ENCODE measurements around the gene EN2.
A peak's percentile ranks its signal among the peaks of the same experiment; 100 is the strongest.

The EN2 gene

DNA sequence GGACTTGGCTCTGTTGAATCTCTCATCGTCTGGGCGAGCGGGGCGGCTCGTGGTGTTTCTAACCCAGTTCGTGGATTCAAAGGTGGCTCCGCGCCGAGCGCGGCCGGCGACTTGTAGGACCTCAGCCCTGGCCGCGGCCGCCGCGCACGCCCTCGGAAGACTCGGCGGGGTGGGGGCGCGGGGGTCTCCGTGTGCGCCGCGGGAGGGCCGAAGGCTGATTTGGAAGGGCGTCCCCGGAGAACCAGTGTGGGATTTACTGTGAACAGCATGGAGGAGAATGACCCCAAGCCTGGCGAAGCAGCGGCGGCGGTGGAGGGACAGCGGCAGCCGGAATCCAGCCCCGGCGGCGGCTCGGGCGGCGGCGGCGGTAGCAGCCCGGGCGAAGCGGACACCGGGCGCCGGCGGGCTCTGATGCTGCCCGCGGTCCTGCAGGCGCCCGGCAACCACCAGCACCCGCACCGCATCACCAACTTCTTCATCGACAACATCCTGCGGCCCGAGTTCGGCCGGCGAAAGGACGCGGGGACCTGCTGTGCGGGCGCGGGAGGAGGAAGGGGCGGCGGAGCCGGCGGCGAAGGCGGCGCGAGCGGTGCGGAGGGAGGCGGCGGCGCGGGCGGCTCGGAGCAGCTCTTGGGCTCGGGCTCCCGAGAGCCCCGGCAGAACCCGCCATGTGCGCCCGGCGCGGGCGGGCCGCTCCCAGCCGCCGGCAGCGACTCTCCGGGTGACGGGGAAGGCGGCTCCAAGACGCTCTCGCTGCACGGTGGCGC is at the start of gene EN2:
Gene EN2, plus strand, starts transcription at position 19 of the 767 bp plus-strand sequence. Its CDS starts 249 bp downstream, at position 268.
- DNase-seq, result no peak

DNA sequence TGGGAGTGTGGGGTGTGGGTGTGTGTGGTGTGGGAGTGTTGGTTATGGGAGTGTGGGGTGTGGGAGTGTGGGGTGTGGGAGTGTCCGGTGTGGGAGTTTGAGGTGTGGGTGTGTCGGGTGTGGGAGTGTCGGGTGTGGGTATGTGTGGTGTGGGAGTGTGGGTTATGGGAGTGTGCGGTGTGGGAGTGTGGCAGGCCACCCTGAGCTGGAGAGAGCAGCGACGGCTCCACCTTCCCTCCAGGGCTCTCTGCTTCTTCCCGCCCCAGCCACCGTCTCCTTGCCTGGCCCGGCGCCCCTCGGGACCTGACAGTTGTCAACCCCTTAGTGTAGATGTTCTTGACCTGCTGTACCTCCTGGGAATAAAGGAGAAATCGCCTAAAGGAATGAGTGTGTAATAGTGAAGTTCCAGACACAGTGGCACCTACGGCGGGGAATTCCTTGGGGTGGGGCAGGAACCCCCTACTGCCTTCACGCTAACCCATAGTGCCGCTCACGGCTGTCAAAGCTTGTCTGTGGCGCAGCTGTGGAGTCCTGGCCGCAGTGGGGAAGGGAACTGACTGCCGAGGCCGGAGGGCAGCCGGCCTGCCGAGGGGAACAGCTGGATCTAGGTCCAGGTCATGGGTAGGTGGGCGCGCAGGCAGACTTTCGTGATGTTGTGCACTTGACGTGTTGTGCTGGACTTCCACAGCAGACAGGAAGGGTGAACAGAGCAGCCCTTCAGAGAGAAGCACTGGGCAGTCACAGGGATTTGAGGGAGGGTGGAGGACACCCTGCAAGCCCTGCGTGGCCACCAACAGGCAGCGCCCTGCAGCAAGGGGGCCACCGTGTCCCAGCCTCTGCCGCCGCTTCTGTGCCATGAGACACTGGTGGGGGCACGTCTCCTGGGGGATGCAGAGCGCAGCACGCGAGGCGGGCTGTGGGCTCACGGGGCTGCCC is 49.0 kb upstream of the EN2 start:
- DNase-seq, result no peak

- DNase-seq, result no peak
Measured at GRCh38 chr7:155409980-155410379, 47.9 kb upstream of the EN2 start.

GRCh38 chr7:155410431-155410830 is 47.5 kb upstream of the EN2 start:
- DNase-seq, result no peak

GRCh38 chr7:155411718-155412415 is 46.1 kb upstream of the EN2 start:
- DNase-seq, result no peak

DNA sequence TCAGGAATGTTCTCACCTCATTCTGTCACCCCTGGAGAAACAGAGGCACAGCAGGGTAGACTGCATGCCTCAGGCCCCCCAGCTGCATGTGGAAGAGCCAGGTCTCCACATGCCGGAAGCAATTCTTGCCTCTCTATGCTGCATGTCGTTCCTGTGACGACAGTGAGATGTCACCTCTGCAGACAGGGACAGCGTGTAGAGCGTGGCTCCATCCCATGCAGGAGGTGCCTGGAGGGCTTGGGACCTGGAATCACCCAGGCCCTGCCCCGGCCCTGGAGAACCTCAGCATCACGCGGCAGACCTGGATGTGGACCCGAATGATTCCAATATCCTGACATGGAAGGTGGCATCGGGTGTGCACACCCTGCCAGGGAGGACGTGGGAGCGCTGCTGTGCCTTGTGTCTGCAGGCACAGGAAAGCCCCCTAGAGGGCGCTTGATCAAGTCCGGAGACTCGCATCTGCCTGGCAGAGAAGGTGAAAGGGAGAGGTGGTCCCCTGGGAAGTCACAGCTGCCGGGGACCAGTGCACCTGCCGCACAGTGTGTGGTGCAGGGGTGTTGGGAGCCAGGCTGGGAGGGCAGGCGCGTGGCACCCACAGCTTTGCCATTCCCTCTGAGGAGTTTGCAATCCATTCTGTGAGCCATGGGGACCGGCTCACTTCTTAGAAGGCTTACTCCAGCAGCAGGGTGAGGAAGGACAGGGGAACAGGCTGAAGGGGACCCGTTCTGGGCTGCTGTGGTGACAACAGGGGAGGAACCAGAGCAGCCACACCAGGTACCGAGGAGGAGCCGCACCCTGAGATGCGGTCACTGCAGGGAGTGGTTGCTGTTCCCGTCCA is 45.3 kb upstream of the EN2 start:
- peak in 1 of 2 experiments; percentile 50 for DNase-seq

DNA sequence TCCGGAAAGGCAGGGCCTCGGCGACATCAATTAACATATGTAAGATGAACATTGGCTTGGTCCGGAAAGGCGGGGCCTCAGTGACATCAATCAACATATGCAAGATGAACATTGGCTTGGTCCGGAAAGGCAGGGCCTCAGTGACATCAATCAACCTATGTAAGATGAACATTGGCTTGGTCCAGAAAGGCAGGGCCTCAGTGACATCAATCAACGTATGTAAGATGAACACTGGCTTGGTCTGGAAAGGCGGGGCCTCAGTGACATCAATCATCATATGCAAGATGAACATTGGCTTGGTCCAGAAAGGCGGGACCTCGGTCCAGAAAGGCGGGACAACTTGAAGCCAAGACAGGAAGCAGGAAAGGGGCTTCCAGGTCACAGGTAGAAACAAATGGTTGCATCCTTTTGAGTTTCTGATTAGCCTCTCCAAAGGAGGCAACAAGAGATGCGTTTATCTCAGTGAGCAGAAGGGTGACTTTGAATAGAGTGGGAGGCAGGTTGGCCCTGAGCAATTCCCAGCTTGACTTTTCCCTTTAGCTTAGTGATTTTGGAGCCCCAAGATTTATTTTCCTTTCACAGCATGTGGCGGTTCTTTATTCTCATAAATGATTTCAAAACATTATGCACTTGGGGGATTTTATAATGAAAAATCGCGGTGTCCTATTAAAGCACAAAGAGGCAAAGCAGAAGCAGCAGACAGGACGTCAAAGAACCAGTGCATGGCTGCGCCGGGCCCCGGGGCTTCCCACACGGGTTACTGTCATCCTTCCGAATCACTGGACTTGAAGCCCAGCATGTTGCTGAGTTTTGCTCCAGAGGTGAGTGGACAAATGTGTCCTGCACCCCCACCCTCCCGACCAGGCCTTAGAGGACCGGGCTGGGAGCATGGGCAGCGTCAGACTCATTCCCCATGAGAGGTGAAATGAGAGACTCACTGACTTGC is 43.1 kb upstream of the EN2 start:
- DNase-seq, result no peak

DNA sequence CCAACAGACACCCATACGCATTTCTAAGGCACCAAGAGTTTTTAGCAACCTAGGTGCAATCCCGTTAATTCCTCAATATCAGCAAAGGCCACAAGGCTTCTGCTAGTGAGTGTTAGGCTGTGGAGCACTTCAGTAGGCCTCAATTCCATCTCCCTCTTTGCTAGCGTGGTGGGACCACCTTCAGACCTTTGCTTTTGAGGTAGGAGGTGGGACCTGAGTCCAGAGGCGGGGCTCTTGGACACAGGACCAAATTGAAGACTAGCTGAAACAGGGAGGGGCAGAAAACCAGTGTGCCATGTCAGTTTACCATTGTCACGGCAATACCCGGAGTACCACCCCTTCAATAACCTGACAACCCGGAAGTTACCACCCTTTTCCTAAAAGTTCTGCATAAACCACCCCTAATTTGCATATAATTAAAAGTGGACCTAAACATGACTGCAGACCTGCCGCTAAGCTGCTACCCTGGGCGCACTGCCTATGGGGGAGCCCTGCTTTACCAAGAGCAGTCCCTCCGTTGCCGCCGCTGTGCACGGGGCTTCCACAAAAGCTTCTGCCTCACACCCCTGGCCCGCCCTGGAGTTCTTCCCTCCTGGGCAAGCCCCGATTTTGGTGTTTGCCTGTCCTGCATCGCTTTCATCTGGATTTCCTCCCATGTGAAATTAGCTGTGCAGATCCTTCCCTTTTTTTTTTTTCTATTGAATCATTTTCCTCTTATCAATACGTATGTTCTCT is 41.1 kb upstream of the EN2 start:
- DNase-seq, result no peak

DNA sequence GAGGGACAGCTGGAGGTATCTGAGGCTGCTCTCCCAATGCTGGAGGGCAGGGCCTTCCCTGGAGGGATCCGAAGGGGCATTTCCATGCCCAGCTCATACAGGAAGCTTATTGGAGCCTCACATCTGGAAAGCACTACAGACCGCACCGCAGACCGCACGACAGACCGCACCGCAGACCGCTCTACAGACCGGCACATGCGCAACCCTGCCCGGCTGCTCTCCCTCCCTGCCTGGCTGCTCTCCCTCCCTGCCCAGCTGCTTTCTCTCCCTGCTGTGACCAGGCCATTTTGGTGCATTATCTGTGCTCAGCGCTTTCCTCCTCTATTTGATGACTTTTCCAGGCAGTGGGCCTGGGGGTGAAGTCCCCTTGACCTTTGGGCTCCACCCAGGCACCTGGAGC is 39.6 kb upstream of the EN2 start:
- DNase-seq, result no peak

- DNase-seq, result no peak
Measured at GRCh38 chr7:155418941-155419755, 38.8 kb upstream of the EN2 start.

DNA sequence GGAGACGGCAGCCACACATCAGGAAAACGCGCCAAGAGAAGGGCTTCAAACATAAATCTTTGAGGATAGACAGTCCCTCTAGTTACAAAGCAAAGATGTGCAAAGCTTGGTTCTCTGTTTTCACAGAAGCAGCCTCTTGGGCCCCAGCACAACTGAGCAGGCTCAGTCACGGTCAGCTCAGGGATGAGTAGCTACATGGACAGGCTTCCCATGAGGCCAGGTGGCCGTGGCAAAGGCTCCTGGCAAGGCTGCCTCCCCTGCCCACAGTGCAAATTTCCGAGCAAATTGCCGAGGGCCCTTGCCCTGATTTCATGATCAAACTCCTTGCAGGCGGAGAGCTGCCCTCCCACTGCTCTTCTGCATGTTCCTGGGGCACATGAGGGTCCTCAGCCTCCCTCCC is 37.8 kb upstream of the EN2 start:
- no peak for DNase-seq

DNA sequence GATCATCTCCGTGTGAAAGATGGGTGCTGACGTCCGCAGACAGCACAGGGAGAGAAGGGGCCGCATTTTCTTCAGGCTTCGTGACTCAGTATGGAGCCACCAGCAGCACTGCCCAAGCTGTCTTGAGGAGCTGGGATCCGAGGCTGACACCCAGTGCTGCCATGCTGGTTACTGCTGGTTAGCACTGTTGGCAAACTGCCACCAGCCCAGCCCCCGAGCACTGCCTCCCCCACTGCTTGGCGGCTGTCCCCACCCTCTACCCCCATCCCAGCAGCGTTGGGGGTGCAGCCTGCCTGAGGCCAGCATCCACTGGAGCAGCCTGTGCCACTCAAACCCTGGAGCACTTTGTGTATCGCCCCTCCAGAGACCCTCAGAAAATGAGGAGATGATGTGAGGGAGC is 35.8 kb upstream of the EN2 start:
- DNase-seq, result no peak

- no peak for DNase-seq
Measured at GRCh38 chr7:155422599-155423336, 35.2 kb upstream of the EN2 start.

- no peak for DNase-seq
Measured at GRCh38 chr7:155423337-155424285, 34.3 kb upstream of the EN2 start.

DNA sequence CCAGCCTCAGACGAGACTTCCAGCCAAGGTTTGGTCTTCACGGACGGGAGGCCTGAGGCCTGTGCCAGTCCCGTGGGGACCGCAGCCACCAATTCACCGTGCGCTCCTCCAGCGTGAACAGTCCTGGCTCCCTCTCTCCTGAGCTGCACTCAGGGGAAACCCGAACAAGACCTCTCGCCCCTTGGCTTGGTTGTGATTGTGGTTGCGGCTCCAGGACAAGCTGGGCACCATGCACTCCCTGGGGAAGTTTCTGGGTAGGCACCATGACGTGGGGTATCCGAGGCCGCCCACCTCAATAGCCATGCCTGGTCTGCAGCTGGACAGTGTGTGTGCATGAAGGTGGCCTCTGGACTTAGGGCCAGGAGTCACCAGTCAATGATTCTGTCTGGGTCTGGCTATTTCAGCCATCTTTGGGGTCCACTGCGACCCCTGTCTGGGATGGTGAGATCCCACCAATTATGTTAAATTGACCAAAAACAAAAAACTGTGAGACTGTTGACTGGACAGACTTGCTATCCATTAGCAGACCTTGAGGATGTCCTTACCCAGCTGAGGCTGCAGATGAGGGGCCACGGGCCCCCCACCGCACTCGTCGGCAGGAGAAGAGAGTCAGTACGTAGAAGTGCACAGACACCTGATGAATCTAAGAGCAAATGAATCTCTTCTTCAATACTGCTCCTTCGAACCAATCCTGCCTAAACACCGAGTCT is 33.5 kb upstream of the EN2 start:
- DNase-seq, result no peak

DNA sequence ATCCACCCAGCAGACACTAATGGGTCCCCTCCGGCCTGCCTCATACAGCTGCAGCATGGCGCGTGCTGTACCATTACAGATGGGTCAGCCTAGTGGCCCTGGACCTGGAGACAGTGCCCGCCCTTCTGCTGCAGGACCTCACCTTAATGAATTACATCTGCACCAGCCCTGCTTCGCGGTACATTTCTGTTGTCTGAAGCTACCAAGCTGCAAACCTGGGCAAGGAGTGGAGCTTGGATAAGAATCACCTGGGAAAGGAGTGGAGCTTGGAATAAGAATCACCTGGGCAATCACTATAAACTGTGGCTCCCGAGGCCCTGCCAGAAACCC is 33.0 kb upstream of the EN2 start:
- DNase-seq, result no peak

GRCh38 chr7:155425887-155426286 is 32.0 kb upstream of the EN2 start:
- no peak for DNase-seq

Data from SHP77 (cell line).